ENCODE measurements around the gene CNTNAP5. TPM values are rescaled to one million over a fixed set of nuclear protein-coding genes. Genes with fewer than 3 reads are reported as not detected.

Gene CNTNAP5
- total and polyA plus RNA-seq, 2 of the 4 experiments (the other 2 are of a cell fraction) = not detected

- Histone ChIP-seq H3K9me1 (ENCODE audit: insufficient read depth, low read length) (no peaks in the 10 kb centered on the region), H3K4ac (ENCODE audit: low read depth, low read length) (no peak overlapping the region), H3K9ac (ENCODE audit: low read depth, low read length) (no peak overlapping the region), H2BK120ac (ENCODE audit: low read depth, low read length) (no peak overlapping the region), H3K23ac (ENCODE audit: low read depth, low read length) (no peak overlapping the region), H3K79me1 (ENCODE audit: low read depth in 1 of 2, low read length in 2 of 2) (no peaks in the 10 kb centered on the region), H2BK5ac (ENCODE audit: low read depth, low read length, poor library complexity, severe bottlenecking) (no peak overlapping the region), H4K91ac (ENCODE audit: insufficient read depth, low read depth, low read length) (no peak overlapping the region), H3K4me3 (ENCODE audit: insufficient read depth, low read depth, low read length) (no peak overlapping the region), H3K27ac (ENCODE audit: insufficient read depth, low read length) (no peak overlapping the region), H3K14ac (replicated peaks; ENCODE audit: low read depth, low read length) (no peak overlapping the region), H3K36me3 (ENCODE audit: control insufficient read depth, insufficient read depth, low read length) (no peaks in the 10 kb centered on the region), H2BK15ac (ENCODE audit: low read depth, low read length) (no peak overlapping the region), H2AK5ac (ENCODE audit: low read depth, low read length) (no peak overlapping the region), H2AFZ (replicated peaks; ENCODE audit: low read length, poor library complexity) (no peak overlapping the region), H4K8ac (ENCODE audit: low read depth in 2 of 2, low read length in 2 of 2) (no peak overlapping the region), H4K5ac (ENCODE audit: low read depth, low read length) (no peak overlapping the region), H3K56ac (ENCODE audit: extremely low read depth, insufficient read depth, low read length) (no peak overlapping the region), H3K4me2 (ENCODE audit: low read depth, low read length) (no peak overlapping the region), H3K27me3 (ENCODE audit: control insufficient read depth, insufficient read depth, low read length) (no peaks in the 10 kb centered on the region), H2AK9ac (replicated peaks; ENCODE audit: low read depth, low read length, poor library complexity) (no peak overlapping the region), H3K18ac (ENCODE audit: low read depth, low read length) (no peak overlapping the region), H3K4me1 (ENCODE audit: control insufficient read depth, insufficient read depth, low read length) (no peaks in the 10 kb centered on the region), H2BK20ac (ENCODE audit: low read depth, low read length) (no peak overlapping the region), H3K9me3 (ENCODE audit: control insufficient read depth, insufficient read depth, low read length) (no peaks in the 10 kb centered on the region), H4K20me1 (ENCODE audit: insufficient read depth, low read length) (no peaks in the 10 kb centered on the region)
- dilution Hi-C loops (cut with HindIII; ENCODE audit: low sequenced_read_pairs, unreplicated experiment) (no loop called here), in situ Hi-C loops (cut with MboI; ENCODE audit: low sequenced_read_pairs) (no loop called here), intact Hi-C loops (cut with micrococcal nuclease) (no loop called here)
- DNase-seq = no peak
- CTCF ChIA-PET = interaction anchor here (0.9 kb wide), 1 partner anchor 10 kb away, joined by 4 read pairs; no protein-coding TSS in a partner anchor
- WGBS, 2 experiments (ENCODE audit: extremely low coverage in 2 of 2, insufficient read length in 1 of 2) = no CpG with 5 or more reads among the region's 1 CpG
- BruUV-seq (replicated peaks) = no TSS peak
- no peak for ATAC-seq (ENCODE audit: low read depth)
- TF ChIP-seq CTCF (conservative IDR thresholded peaks at IDR 0.05; ENCODE audit: low read depth, low read length) = no peak
- TF ChIP-seq ELK1 (IDR thresholded peaks at IDR 0.05; ENCODE audit: borderline replicate concordance, low read depth, low read length) = no peak
- TF ChIP-seq USF2 (IDR thresholded peaks at IDR 0.05; ENCODE audit: low read depth, low read length) = no peak
- TF ChIP-seq FOS (IDR thresholded peaks at IDR 0.05; ENCODE audit: low read depth, low read length) = no peak
- TF ChIP-seq RFX5 (IDR thresholded peaks at IDR 0.05; ENCODE audit: low read depth, low read length) = no peak
- TF ChIP-seq BHLHE40 (IDR thresholded peaks at IDR 0.05; ENCODE audit: low read depth, low read length) = no peak
- no peak for TF ChIP-seq SMC3 (IDR thresholded peaks at IDR 0.05; ENCODE audit: low read depth, low read length)
- no peak for TF ChIP-seq RCOR1 (IDR thresholded peaks at IDR 0.05; ENCODE audit: insufficient replicate concordance, low read length)
- TF ChIP-seq MAFK (IDR thresholded peaks at IDR 0.05; ENCODE audit: low read depth, low read length) = no peak
- no peak for TF ChIP-seq RAD21 (IDR thresholded peaks at IDR 0.05; ENCODE audit: low read length)
- no peak for TF ChIP-seq CHD1 (IDR thresholded peaks at IDR 0.05; ENCODE audit: low read depth, low read length)
- TF ChIP-seq POLR2A (IDR thresholded peaks at IDR 0.05; ENCODE audit: low read depth, low read length) = no peak
- no peak for TF ChIP-seq NFE2L2 (IDR thresholded peaks at IDR 0.05; ENCODE audit: low read depth, low read length)
- POLR2A ChIA-PET (ENCODE audit: unreplicated experiment) = no interaction called here
These were observed 737.3 kb downstream of the CNTNAP5 start for GRCh38 chr2:124762388-124762787.

Measured in IMR-90 (cell line).